Bronchial epithelial cell (primary cell): ENCODE data around the gene DNAAF8. TPM values are rescaled to one million over a fixed set of nuclear protein-coding genes. Genes with fewer than 3 reads are reported as not detected.
A peak's percentile ranks its signal among the peaks of the same experiment; 100 is the strongest.

Source experiments
- DNase-seq: peaks from one replicate; pipeline ENCODE4 v3.0.0-alpha.2; 2010; ENCODE audit warnings: low read depth
- FAIRE-seq: peaks from 2 replicates; lab custom pipeline; 2011; peaks lifted over from hg19 to GRCh38; lab: Jason Lieb, UNC
- H3K27me3 ChIP-seq: 2 replicates; pipeline ENCODE4 v1.5.1; 2011; ENCODE audit warnings: low read length; ENCODE audit not compliant: control insufficient read depth, insufficient read depth
- H3K36me3 ChIP-seq: 2 replicates; pipeline ENCODE4 v1.5.1; 2011; ENCODE audit warnings: low read length; ENCODE audit not compliant: control insufficient read depth, insufficient read depth
- H3K4me3 ChIP-seq: 2 replicates; pipeline ENCODE4 v1.5.1; 2011; ENCODE audit warnings: mild to moderate bottlenecking, low read depth, low read length, control low read depth
- CTCF ChIP-seq: IDR thresholded peaks from 2 replicates; pipeline ENCODE4 v1.5.1; 2011; ENCODE audit warnings: mild to moderate bottlenecking, moderate library complexity, low read length, control low read depth, inconsistent platforms; ENCODE audit not compliant: insufficient read depth, severe bottlenecking
- total RNA-seq: library from RNA; depleted of rRNA; stranded (reverse); fragments of >200 nt; gene quantifications from 2 replicates; pipeline ENCODE4 v1.2.1, GENCODE V29; 2014

Gene DNAAF8
- total RNA-seq = under 0.01 and 0.26 TPM in 2 replicates

- Histone ChIP-seq H3K36me3 (peaks cover 3% of the 10 kb centered on the region), H3K27me3 (no peaks in the 10 kb centered on the region), H3K4me3 (peak within 1 kb of the TSS; percentile 98)
- DNase-seq (peak; percentile 91), FAIRE-seq (no peak)
- no peak for TF ChIP-seq CTCF
These were observed at the start of gene DNAAF8, which contains the start of gene ANKS3 for GRCh38 chr16:4734063-4734729. TSS of gene DNAAF8 (plus strand) at chr16:4734537. CDS start at chr16:4736515, 1,978 bp downstream. TSS of gene ANKS3 (minus strand) at chr16:4734271. CDS start at chr16:4730149, 4,122 bp downstream.

- TF ChIP-seq CTCF = no peak
- DNase-seq = peak; percentile 33
- Histone ChIP-seq H3K27me3 (no peaks in the 10 kb centered on the region), H3K4me3 (no peak overlapping the region), H3K36me3 (peaks cover 22% of the 10 kb centered on the region)
- FAIRE-seq = no peak
These were observed 49.6 kb upstream of the DNAAF8 start for GRCh38 chr16:4684763-4685162.

DNA sequence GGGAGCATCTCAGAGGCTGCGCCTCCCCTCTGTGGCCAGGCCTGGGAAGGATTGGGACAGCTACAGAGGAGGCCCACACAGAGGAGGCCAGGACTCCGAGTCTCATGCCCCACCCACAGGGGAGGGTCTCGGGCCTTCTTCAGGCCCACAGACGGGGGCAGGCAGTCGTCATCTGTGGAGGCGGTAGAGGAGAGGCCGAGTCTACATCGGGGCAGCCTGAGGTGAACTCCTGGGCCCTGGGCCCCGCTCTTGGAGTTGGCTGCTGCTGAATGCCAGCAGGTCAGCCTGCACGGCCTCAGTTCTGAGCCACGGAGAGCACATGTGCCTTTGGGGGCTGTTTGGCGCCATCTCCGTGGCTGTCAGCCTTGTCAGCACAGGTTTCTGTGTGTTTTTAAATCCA is 49.0 kb upstream of the DNAAF8 start:
- Histone ChIP-seq H3K27me3 (no peaks in the 10 kb centered on the region), H3K4me3 (no peak overlapping the region), H3K36me3 (peaks cover 22% of the 10 kb centered on the region)
- DNase-seq (no peak), FAIRE-seq (no peak)
- no peak for TF ChIP-seq CTCF

DNA sequence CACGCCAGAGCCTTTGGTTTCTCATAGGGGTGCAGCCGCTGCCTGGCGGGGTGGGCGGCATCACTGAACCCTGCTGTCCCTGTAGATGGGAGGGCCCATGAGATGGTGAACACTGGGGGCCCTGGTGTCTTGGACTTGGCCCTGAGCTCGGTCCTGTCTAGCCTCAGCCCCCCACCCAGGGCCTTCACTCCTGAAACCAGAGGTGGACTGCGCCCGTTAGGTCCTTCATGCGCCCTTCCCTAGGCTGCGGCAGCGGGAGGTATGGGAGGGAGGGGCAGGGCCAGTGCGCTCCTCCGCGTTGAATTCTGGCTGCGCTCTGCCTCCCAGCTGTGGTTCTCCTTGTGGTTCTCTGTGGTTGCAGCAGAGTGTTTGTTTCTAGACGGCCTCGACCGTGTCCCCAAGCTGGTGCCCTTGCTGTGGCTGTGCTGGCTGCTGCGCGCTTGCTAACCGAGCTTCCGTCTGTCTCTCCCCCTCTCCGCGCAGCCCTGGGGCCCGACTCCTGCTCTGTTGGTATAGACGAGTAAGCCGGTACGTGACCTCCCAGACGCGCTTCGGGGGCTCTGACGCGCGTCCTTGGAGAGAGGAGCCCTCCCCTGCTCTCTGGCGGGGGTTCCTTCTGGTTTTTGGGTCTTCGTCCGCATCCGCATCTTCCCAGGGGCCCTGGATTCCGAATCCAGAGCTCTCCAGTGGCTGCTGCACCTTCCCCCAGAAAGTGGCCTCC is 48.4 kb upstream of the DNAAF8 start:
- FAIRE-seq = no peak
- no peak for TF ChIP-seq CTCF
- H3K27me3 ChIP-seq = no peaks in the 10 kb centered on the region
- peaks cover 22% of the 10 kb centered on the region for H3K36me3 ChIP-seq
- H3K4me3 ChIP-seq = no peak overlapping the region
- DNase-seq = no peak

DNA sequence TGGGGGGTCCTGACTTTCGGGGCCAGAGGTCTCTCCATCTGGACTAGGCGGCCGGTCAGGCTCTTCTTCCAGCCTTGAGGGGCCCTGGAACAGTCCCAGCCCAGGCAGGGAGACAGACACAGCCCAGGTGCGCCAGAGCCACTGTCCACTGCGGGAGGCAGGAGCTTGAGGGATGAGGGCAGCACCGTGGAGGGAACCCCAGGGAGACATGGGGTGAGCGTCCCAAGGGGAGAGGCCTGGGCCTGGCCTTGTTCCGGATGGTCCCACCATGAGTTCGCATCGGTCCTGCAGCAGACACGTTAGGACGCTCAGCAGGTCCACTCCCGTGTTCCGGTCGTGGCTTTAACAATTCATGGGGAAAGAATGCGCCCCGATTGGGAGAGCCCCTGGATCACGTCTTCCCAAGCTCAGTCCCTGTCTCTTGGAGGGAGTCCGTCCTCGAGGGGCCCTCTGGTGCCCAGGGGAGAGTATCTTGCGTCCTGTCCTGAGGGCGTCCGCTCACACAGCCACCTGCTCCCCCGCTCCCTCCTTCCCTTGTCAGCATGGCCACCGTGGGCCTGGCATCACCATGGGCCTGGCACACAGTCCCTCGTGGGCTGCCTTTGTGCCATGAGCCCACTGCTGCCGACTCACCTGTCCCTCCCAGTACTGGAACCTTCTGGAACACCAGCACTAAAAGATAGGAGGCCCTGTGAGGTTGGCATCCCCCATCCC is 47.7 kb upstream of the DNAAF8 start:
- no peak for TF ChIP-seq CTCF
- Histone ChIP-seq H3K27me3 (no peaks in the 10 kb centered on the region), H3K36me3 (peaks cover 21% of the 10 kb centered on the region), H3K4me3 (no peak overlapping the region)
- no peak for DNase-seq
- no peak for FAIRE-seq
